Lower lobe of right lung (tissue), 2 donors: ENCODE results near the gene SERGEF. TPM values are rescaled to one million over a fixed set of nuclear protein-coding genes. Genes with fewer than 3 reads are reported as not detected.
A peak's percentile ranks its signal among the peaks of the same experiment; 100 is the strongest.

Experiments used
- ATAC-seq, 2 donors: fragments of 200-7000 bp; cut with Tn5 transposase; one replicate each; pipeline ENCODE4 v1.9.1; 2020 to 2022; ENCODE audit warnings: mild to moderate bottlenecking in 2 of 2, moderate library complexity in 2 of 2
- DNase-seq: peaks from one replicate; pipeline ENCODE4 v3.0.0-alpha.2; 2020
- H3K27ac ChIP-seq: fragments of 200-600 bp; one replicate; pipeline ENCODE4 v1.8.0; 2022
- H3K27me3 ChIP-seq: fragments of 200-600 bp; one replicate; pipeline ENCODE4 v1.8.0; 2022; ENCODE audit warnings: low read depth
- H3K36me3 ChIP-seq: fragments of 200-600 bp; one replicate; pipeline ENCODE4 v1.8.0; 2022; ENCODE audit warnings: mild to moderate bottlenecking
- H3K4me1 ChIP-seq: fragments of 200-600 bp; one replicate; pipeline ENCODE4 v1.8.0; 2022
- H3K4me3 ChIP-seq: fragments of 200-600 bp; one replicate; pipeline ENCODE4 v1.8.0; 2022; ENCODE audit warnings: mild to moderate bottlenecking
- H3K9me3 ChIP-seq: fragments of 200-600 bp; one replicate; pipeline ENCODE4 v1.8.0; 2022
- intact Hi-C: fragments of 100-400 bp; cut with DNase I; formaldehyde crosslinking; loops from one replicate; pipeline ENCODE4 v1.11.0; 2022
- total RNA-seq: library from RNA; stranded (reverse); fragmentation: NEBNext Ultra II Directional; extraction: Animal tissue kit (Norgen Biotek cat#: 25700); gene quantifications from one replicate; pipeline ENCODE4 v1.2.1, GENCODE V29; 2021
- TF ChIP-seq, protein P1 (sequence below): fragments of 200-600 bp; IDR thresholded peaks from one replicate; pipeline ENCODE4 v1.8.0; 2022; ENCODE audit warnings: antibody characterized with exemption, mild to moderate bottlenecking
- donor health status: DM: no; HTN: yes; CAD: no; lungs with severe emphysema.

Gene SERGEF
- total RNA-seq, 1 donor from 2014 or later, result 28.4 TPM

- no peak for DNase-seq
- no peaks in the 10 kb centered on the region for H3K36me3 ChIP-seq
Observed at GRCh38 chr11:17767301-17767885, 245.5 kb downstream of the SERGEF start.

DNA sequence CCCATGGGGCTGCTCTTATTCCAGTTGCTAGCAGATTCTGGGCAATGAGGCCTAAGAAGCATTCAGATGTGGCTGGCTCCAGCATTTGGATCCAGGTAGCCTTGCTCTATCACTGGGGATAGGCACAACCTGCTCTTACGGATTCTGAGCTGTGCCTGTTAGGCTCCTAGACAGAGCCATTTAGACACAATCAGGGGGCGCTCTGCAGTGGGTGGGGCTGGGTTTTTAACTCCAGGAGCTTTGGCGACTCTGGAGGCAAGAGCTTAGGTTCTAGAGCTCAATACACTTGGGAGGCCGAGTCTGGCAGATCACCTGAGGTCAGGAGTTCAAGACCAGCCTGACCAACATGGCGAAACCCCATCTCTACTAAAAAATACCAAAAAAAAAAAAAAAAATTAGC lies 246.3 kb downstream of the SERGEF start:
- DNase-seq, result no peak
- TF ChIP-seq, protein P1, sequence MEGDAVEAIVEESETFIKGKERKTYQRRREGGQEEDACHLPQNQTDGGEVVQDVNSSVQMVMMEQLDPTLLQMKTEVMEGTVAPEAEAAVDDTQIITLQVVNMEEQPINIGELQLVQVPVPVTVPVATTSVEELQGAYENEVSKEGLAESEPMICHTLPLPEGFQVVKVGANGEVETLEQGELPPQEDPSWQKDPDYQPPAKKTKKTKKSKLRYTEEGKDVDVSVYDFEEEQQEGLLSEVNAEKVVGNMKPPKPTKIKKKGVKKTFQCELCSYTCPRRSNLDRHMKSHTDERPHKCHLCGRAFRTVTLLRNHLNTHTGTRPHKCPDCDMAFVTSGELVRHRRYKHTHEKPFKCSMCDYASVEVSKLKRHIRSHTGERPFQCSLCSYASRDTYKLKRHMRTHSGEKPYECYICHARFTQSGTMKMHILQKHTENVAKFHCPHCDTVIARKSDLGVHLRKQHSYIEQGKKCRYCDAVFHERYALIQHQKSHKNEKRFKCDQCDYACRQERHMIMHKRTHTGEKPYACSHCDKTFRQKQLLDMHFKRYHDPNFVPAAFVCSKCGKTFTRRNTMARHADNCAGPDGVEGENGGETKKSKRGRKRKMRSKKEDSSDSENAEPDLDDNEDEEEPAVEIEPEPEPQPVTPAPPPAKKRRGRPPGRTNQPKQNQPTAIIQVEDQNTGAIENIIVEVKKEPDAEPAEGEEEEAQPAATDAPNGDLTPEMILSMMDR, result no peak

More at GRCh38 chr11:17767301-17767885, 245.5 kb downstream of the SERGEF start:
- TF ChIP-seq, protein P1, result no peak
- ATAC-seq, result no peak
- Histone ChIP-seq H3K9me3 (no peaks in the 10 kb centered on the region), H3K4me3 (no peak overlapping the region), H3K4me1 (no peaks in the 10 kb centered on the region), H3K27ac (no peak overlapping the region), H3K27me3 (no peaks in the 10 kb centered on the region)
- intact Hi-C loops, result no loop called here

DNA sequence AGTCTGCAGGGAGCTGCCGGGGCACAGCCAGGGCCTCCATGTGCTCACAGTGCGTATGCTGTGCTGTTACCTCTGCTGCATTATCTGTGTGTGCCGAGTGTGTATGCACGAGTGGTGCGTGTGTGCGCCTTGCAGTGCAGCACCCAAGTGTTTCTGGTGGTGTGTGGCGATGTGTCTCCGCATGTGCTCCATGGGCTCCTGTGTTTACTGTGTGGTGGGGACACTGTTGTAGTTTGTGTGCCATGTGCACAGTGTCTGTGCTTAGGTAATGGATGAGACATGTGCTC lies 246.8 kb downstream of the SERGEF start:
- no peak for ATAC-seq
- no peaks in the 10 kb centered on the region for H3K36me3 ChIP-seq
- TF ChIP-seq, protein P1, result no peak

More for the DNA sequence above, 246.3 kb downstream of the SERGEF start:
- no peak overlapping the region for H3K4me3 ChIP-seq
- no peaks in the 10 kb centered on the region for H3K4me1 ChIP-seq
- no peaks in the 10 kb centered on the region for H3K36me3 ChIP-seq
- intact Hi-C loops, result no loop called here
- no peaks in the 10 kb centered on the region for H3K9me3 ChIP-seq
- ATAC-seq, result no peak
- no peak overlapping the region for H3K27ac ChIP-seq
- H3K27me3 ChIP-seq, result no peaks in the 10 kb centered on the region

DNA sequence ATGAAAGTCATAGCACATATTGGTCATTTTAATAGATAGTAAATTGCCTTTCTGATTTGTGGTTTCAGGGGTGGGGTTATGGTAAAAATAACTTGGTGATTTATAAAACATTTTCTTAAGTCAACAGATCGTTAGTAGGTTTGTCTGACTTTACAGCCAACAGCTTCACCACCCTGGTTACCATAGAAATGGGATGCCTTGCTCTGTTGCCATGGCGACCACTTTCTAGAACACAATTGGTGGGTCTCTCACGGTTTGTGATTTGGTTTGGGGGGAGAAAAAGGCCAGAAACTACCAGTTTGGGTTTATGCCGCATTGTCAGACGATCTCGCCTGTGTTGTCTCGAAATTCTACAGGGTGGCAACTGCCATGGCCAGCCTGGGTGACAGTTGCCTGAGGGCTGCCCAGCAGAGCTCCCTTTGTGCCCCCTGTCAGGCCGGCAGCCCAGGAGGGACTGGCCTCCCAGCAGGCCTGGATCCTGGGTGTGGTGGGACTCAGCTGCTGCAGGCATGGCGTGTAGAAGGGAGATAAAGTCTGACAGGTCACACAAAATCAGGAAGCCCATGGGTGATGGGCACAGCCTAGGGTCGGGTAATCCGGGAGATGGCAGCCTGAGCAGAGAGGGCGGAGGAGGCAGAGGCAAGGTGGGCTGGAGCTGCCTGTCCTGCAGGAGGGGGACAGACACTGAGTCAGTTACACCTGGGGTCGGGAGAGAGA lies 247.3 kb downstream of the SERGEF start:
- Histone ChIP-seq H3K4me3 (no peak overlapping the region), H3K27me3 (no peaks in the 10 kb centered on the region), H3K9me3 (no peaks in the 10 kb centered on the region), H3K36me3 (no peaks in the 10 kb centered on the region), H3K4me1 (no peaks in the 10 kb centered on the region), H3K27ac (no peak overlapping the region)
- intact Hi-C loops, result no loop called here
- DNase-seq, result peak; percentile 15
- ATAC-seq, result no peak
- TF ChIP-seq, protein P1, result no peak

More for the DNA sequence above, 246.8 kb downstream of the SERGEF start:
- no peaks in the 10 kb centered on the region for H3K9me3 ChIP-seq
- H3K4me1 ChIP-seq, result no peaks in the 10 kb centered on the region
- H3K27ac ChIP-seq, result no peak overlapping the region
- peak; percentile 32 for DNase-seq
- intact Hi-C loops, result no loop called here
- no peaks in the 10 kb centered on the region for H3K27me3 ChIP-seq
- no peak overlapping the region for H3K4me3 ChIP-seq

DNA sequence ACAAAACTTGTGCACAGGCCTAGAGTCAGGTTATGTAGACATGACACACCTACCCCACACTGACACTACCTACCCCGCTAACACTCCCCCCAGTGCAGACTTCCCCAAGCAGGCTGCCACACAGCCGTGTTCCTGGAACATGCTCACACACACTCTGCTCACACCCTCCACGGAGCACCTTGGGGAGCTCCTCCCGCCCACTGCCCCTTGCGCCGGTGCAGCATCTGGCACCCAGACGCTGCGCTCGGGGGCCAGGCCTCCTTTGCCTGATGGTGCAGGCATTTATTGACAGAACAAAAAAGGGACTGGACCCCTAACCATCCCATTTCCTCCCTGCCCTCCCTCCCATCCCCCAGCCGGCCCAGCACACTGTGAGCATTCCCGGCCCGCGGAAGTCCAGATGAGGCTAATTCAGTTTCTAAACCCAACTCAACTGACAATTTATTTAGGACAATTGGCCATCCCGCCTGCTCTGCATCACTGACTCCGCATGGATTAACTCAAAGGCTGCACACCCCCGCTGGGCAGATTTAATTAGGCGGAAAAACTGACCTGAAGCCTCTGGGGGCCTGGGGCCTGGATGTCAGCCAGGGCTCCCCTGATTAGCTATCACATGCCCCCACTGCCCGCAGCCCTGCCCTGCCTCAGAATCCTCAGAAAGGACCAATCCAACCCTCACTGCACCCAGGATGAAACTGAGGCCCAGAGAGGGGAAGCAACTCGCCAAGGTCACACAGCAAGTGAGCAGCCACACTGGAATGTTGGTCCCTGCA lies 248.2 kb downstream of the SERGEF start:
- H3K36me3 ChIP-seq, result no peaks in the 10 kb centered on the region
- H3K27me3 ChIP-seq, result no peaks in the 10 kb centered on the region
- intact Hi-C loops, result no loop called here
- TF ChIP-seq, protein P1, result no peak
- DNase-seq (peak; percentile 42), ATAC-seq (no peak)
- no peak overlapping the region for H3K4me3 ChIP-seq
- no peak overlapping the region for H3K27ac ChIP-seq
- H3K9me3 ChIP-seq, result no peaks in the 10 kb centered on the region
- H3K4me1 ChIP-seq, result no peaks in the 10 kb centered on the region
